BJ (cell line): ENCODE measurements around the gene FICD. TPM values are rescaled to one million over a fixed set of nuclear protein-coding genes. Genes with fewer than 3 reads are reported as not detected.

Experiments
- CTCF ChIA-PET: fragments of 350-600 bp; formaldehyde crosslinking; extraction: SDS; loops from one replicate; lab custom pipeline; 2021; ENCODE audit warnings: antibody characterized with exemption, inconsistent platforms; lab: Yijun Ruan, JAX
- POLR2A ChIA-PET: fragments of 300-600 bp; sonication (Branson Sonifier 250); formaldehyde crosslinking; extraction: SDS; loops from one replicate; lab custom pipeline; 2021; ENCODE audit warnings: antibody characterized with exemption; lab: Charles Lee
- DNase-seq: peaks from one replicate; pipeline ENCODE4 v3.0.0-alpha.2; 2011; ENCODE audit warnings: low read depth
- H3K27me3 ChIP-seq: 2 replicates; pipeline ENCODE4 v1.6.0; 2011; ENCODE audit warnings: low read length; ENCODE audit not compliant: control insufficient read depth, insufficient read depth
- H3K36me3 ChIP-seq: 2 replicates; pipeline ENCODE4 v1.5.1; 2011; ENCODE audit warnings: low read length; ENCODE audit not compliant: control insufficient read depth, insufficient read depth
- H3K4me3 ChIP-seq: 2 replicates; pipeline ENCODE4 v1.5.1; 2011; ENCODE audit warnings: low read depth, mild to moderate bottlenecking, control low read depth, low read length
- polyA plus RNA-seq: library from polyadenylated mRNA; depleted of rRNA; stranded (reverse); fragments of >200 nt; gene quantifications from 2 replicates; pipeline ENCODE4 v1.2.3, GENCODE V29; 2011
- TF ChIP-seq, protein P1 (sequence below): IDR thresholded peaks from 2 replicates; pipeline ENCODE4 v1.5.1; 2011; ENCODE audit warnings: low read depth, mild to moderate bottlenecking, control low read depth, inconsistent platforms, low read length, moderate library complexity; ENCODE audit not compliant: insufficient read depth

FICD gene
- polyA plus RNA-seq, 1 experiment = 1.9 TPM

- Histone ChIP-seq H3K4me3 (peak overlapping the region; percentile 94), H3K27me3 (no peaks in the 10 kb centered on the region), H3K36me3 (peaks cover 6% of the 10 kb centered on the region)
- ChIA-PET POLR2A (no interaction called here), CTCF (interaction anchor here (1.1 to 19.7 kb wide), 2 partner anchors 19 to 58 kb away, joined by 4 to 460 read pairs; no protein-coding TSS in a partner anchor)
- TF ChIP-seq, protein P1, sequence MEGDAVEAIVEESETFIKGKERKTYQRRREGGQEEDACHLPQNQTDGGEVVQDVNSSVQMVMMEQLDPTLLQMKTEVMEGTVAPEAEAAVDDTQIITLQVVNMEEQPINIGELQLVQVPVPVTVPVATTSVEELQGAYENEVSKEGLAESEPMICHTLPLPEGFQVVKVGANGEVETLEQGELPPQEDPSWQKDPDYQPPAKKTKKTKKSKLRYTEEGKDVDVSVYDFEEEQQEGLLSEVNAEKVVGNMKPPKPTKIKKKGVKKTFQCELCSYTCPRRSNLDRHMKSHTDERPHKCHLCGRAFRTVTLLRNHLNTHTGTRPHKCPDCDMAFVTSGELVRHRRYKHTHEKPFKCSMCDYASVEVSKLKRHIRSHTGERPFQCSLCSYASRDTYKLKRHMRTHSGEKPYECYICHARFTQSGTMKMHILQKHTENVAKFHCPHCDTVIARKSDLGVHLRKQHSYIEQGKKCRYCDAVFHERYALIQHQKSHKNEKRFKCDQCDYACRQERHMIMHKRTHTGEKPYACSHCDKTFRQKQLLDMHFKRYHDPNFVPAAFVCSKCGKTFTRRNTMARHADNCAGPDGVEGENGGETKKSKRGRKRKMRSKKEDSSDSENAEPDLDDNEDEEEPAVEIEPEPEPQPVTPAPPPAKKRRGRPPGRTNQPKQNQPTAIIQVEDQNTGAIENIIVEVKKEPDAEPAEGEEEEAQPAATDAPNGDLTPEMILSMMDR = no peak
- no peak for DNase-seq
These were observed 45.2 kb downstream of the FICD start for GRCh38 chr12:108560321-108560721.

DNA sequence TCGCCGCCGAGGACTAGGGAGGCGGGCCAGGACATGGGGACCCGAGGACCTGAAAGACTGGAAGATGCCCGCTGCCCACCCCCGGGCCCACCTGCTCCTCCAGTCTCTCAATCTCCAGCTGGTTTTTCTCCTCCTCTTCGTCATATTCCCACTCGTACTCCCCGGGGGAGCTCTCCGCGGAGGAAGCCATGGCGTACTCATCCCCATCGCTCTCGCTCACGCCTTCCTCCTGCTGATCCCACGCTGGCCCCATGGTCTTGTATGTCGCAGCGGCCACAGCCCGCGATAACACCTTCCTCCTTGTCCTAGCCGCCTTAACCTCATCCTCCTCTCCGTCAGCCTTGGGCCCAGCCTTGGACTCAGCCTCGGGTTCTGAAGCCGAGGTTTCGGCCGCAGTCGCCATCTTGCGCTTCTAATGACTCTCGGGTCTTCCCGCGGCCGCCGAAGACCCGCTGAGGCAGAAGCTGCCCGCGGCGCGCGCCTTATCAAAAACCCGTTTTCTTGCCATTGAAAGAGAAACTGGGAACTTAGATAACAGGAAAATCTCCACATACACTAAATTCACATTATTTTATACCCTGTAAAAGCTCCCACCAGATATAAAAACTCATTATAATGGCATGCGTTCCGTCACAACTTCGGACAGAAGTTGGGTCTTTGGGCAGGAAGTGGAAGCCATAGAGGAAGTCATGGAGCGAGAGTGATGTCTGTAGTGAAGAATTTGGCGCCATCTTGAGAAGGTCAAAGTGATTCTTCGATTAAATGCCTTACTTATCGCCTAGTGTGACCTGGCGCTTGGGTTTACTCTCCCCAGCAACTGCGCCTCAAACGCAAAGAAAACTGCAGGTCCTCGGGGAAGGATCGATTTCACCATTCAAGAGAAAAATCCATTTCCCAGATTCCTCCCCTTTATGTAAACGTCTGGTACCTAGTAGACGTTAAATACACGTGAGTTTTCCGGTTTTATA lies 46.0 kb downstream of the FICD start, which contains the start of gene SART3:
TSS of gene SART3 (minus strand) at position 422 of the 968 bp plus-strand sequence. CDS start at position 403, 19 bp downstream.
- CTCF ChIA-PET = interaction anchor here (2.0 to 19.7 kb wide), 2 partner anchors 48 to 57 kb away, joined by 5 to 460 read pairs; no protein-coding TSS in a partner anchor
- DNase-seq = no peak
- no peaks in the 10 kb centered on the region for H3K27me3 ChIP-seq
- H3K36me3 ChIP-seq = peaks cover 10% of the 10 kb centered on the region
- TF ChIP-seq, protein P1 = no peak
- POLR2A ChIA-PET = no interaction called here
- peak within 1 kb of the TSS; percentile 94 for H3K4me3 ChIP-seq

DNA sequence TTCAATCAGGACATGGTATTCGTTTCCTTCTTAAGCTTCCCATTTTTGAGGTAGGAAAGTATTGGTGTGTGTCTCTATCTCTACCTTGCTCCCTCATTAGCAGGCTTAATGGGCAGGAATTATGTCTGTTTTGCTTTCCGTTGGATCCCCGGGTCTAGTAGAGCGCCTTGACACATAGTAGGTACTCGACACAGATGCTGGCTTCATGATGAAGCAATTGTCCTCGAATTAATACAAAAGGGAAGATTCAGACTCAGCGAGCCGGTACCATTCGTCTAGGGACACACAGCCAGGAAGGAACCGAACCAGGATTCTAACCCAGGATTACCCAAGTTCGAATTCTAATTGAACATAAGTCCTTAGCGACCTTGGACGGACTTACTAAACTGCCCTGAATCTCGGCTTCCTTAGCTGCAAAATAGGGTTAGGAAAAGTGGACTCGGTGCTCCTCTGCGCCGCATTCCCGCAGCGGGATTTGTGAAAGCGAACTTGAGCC lies 46.8 kb downstream of the FICD start:
- TF ChIP-seq, protein P1 = no peak
- POLR2A ChIA-PET = no interaction called here
- no peak for DNase-seq

DNA sequence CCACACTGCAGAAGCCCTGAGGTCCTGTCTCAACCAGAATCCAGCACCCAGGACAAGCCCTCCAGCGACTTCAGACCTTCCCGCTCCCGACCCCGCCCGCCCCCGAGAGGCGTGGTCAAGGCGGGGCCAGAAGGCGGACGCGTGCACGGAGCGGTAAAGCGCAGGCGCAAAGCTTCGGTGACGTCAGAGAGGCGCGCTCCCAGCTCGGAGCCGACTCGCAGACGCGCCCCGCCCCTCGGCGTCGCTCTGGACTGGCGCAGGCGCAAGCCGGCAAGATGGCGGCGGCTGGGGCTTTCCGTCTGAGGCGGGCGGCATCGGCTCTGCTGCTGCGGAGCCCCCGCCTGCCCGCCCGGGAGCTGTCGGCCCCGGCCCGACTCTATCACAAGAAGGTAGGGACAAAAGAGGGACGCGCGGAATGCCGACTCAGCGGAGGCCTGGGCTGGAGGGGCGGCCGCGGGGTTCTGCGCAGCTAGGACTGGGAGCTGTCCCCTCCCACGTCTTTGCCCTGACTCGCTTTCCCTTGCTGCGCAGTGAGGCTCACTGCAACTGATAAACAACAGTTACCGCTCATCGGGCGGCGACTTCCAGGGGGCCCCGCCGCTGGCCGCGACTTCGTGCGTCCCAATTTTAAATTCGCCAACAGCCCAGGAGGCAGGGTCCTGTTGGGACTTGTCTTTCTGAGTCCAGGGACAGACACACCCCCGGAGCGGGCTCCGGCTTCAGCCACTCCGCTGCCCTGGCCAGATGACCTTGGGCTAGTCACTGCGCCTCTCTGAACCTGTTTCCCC lies 47.5 kb downstream of the FICD start, which contains the start of gene ISCU:
TSS of gene ISCU (plus strand) at position 249 of the 788 bp plus-strand sequence. CDS start at position 276, 27 bp downstream.
- DNase-seq = peak; percentile 70
- Histone ChIP-seq H3K27me3 (no peaks in the 10 kb centered on the region), H3K36me3 (peaks cover 11% of the 10 kb centered on the region), H3K4me3 (peak within 1 kb of the TSS; percentile 94)
- POLR2A ChIA-PET = no interaction called here
- TF ChIP-seq, protein P1 = no peak
- CTCF ChIA-PET = interaction anchor here (0.8 to 19.7 kb wide), 8 partner anchors 35 to 388 kb away, joined by 3 to 460 read pairs (median 4); partner anchors contain the start of gene TMEM119

More for the DNA sequence above, 46.8 kb downstream of the FICD start:
- H3K4me3 ChIP-seq = peak overlapping the region; percentile 94
- H3K36me3 ChIP-seq = peaks cover 12% of the 10 kb centered on the region
- H3K27me3 ChIP-seq = no peaks in the 10 kb centered on the region
- CTCF ChIA-PET = interaction anchor here (0.8 to 19.7 kb wide), 8 partner anchors 36 to 389 kb away, joined by 3 to 460 read pairs (median 4); partner anchors contain the start of gene TMEM119
